Upper lobe of left lung (tissue), 4 donors: ENCODE measurements around the gene RAB3GAP1.
A peak's percentile ranks its signal among the peaks of the same experiment; 100 is the strongest.

Experiments used
- POLR2A ChIP-seq, 4 donors: fragments of 450-650 bp; IDR thresholded peaks; one replicate each; pipeline ENCODE4 v1.5.1; 2016 to 2017; ENCODE audit warnings: antibody characterized with exemption in 4 of 4, mild to moderate bottlenecking in 2 of 4
- POLR2AphosphoS5 ChIP-seq, 2 donors: sonication (generic); formaldehyde crosslinking; IDR thresholded peaks; one replicate each; pipeline ENCODE4 v1.5.1; 2017; ENCODE audit warnings: antibody characterized with exemption in 2 of 2
- TF ChIP-seq, protein P1 (sequence below), 6 experiments: fragments of 450-650 bp in 4 of 6; fragments of 200-600 bp in 2 of 6; sonication (generic) in 2 of 6; IDR thresholded peaks; one replicate each; pipeline ENCODE4 v1.5.1; 2016 to 2019; ENCODE audit warnings: antibody characterized with exemption in 6 of 6

DNA sequence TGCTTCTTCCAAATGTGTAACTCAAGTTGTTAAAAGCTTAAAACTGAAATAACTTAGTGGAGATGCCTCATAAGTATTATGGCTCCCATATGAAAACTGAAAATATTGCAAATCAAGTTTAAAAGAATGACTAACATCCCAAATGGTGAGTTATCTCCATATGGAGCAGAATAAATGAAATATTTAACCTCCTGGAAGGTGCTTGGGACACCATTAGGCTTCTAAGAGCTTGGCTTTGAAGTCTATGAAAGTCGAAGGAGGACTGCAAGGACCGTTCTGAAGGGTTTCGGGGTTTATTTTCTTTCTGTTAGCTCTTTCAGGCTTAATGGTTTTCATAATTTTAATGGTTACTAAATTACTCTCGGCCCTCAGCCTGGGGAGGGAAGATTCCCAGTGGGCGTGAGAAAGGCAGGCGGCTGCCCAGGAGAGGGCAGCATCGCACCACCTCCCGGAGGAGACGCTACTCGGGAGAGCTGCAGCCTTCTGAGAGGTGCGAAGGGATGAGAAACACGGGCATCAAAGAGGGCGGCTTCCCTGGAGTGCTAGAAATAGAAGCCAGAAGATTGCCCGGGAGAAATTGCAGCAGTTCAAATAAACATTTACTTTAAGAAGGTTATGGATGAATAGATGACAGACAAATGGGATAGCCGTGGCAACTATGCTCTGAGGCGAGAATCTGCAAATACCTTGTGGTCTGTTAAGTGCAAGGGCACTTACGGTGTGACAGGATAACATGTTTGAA lies 47.9 kb upstream of the RAB3GAP1 start:
- TF ChIP-seq POLR2A (IDR thresholded peaks at IDR 0.05) (no peak), POLR2AphosphoS5 (IDR thresholded peaks at IDR 0.05) (no peak)
- TF ChIP-seq, protein P1, sequence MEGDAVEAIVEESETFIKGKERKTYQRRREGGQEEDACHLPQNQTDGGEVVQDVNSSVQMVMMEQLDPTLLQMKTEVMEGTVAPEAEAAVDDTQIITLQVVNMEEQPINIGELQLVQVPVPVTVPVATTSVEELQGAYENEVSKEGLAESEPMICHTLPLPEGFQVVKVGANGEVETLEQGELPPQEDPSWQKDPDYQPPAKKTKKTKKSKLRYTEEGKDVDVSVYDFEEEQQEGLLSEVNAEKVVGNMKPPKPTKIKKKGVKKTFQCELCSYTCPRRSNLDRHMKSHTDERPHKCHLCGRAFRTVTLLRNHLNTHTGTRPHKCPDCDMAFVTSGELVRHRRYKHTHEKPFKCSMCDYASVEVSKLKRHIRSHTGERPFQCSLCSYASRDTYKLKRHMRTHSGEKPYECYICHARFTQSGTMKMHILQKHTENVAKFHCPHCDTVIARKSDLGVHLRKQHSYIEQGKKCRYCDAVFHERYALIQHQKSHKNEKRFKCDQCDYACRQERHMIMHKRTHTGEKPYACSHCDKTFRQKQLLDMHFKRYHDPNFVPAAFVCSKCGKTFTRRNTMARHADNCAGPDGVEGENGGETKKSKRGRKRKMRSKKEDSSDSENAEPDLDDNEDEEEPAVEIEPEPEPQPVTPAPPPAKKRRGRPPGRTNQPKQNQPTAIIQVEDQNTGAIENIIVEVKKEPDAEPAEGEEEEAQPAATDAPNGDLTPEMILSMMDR (IDR thresholded peaks at IDR 0.05), result peak; percentile 60 to 83 (median 78)
